CD4-positive, alpha-beta T cell treated with Interleukin-2 at 100 ng/mL for 4 hours (primary cell): ENCODE results near the gene FAM174B.

Experiments used
- DNase-seq: peaks from one replicate; pipeline ENCODE4 v3.0.0-alpha.2; 2020; ENCODE audit warnings: low spot score

FAM174B gene

DNA sequence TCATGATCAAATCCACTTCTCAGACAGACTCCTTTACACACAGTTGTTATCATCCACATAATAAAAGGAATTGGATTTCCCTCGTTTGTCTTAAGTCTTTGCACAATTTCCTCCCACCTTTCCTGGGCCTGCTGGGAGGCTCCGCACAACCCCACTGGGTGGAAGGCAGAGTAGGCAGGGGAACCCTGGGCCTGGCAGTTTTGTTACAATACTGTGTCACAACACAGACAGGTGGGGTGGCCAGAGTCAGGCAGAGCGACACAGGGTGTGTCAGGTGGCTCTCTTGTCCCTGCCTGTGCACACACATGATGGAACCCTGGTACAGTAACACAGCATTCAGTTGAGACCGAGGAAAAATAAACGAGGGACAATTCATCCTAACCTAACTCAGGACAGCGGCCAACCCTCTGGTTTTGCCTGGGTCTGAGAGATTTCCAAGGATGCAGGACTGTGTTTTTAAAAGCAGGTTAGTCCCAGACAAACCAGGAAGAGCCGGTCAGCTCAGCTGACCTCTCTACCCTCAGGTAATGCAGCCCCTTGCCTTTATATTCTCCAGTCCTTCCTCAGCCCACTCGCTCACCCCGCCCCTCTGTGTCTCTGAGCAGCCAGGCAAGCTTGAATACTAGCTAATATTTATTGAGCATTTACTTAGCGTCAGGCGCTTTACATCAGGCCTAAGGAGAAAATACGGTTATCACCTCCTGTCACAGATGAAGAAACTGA lies 8.8 kb upstream of the FAM174B start:
- DNase-seq = no peak

DNA sequence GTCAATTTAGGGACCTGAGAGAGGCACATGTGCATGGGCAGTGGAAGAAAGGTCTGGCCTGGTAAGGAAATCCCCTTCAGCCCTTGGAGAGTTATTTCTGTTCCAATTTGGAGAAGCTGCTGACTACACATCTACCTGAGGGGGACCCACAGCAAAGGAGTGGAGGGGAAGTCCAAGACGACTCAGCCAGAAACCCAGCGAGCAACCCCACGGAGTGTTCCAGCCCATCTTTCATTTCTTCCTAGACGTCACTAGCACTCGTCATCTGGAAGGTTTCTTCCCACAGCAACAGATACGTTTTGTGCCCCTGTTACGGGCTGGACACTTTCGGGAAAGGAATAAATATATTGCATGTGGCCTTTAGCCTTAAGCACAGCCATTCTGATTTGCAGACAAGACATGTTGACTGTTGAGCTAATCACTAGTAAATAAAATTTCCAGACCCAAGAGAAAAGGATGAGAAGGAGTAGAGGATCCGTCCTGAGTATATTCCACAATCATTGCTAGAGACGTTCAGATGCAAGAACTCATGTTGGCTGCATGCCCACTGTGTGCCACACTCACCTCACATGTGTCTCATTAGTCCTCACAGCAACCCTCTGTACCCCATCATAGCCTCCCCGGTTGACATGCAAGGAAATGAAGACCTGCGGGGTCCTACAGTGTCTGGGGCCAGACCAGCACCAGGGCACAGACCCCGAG lies 7.8 kb upstream of the FAM174B start:
- no peak for DNase-seq

DNA sequence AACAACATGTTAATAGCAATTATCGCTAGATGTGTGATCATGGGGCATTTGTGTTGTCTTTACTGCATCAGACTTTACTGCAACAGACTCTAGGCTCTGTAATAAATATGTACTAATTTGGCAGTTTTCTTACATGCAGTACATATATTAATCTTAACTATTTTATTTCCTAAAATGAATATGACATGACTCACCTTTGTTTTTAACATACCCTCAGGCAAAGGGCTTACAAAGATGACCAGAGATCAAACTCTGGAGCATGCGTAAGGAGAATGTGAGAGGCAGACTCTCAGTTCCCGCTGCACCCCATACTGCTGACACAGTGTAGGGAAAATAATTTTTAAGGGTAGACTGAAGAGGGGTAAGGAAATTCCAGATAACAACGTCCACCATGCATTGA lies 7.2 kb upstream of the FAM174B start:
- no peak for DNase-seq

DNA sequence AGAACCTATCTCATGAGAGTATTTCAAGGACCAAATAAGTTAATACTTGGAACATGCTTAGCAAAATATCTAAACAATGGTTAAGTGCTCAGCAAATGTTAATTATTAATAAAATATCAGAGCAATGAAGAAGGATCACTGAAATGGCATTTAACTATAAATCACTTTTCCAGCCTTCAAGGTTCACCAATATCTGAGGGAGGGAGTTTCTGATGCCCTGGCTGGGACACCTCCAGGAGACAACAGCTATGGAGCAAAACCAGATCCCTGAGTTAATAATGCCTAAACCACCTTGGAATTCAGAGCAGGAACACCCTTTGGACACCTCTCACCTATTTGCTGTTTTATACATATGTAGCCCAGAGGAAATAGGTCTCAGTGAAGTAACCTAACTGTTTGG lies 6.4 kb upstream of the FAM174B start:
- DNase-seq = no peak

GRCh38 chr15:92661069-92661468 lies 5.5 kb upstream of the FAM174B start:
- no peak for DNase-seq

DNA sequence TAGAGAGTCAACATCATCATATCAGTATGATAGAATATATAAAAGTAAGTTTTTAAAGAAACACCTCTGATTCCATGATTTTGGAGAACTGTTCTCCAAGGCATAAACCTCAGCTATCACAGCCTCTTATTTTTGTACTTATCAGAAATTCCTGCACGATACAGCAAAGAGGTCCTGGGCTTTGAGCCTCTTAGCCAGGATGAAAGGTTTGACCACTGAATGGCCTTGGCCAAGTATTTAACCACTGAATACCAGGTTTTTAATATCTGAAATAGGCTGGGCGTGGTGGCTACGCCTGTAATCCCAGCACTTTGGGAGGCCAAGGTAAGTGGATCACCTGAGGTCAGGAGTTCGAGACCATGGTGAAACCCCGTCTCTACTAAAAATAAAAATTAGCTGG lies 1.9 kb upstream of the FAM174B start:
- DNase-seq = no peak

DNA sequence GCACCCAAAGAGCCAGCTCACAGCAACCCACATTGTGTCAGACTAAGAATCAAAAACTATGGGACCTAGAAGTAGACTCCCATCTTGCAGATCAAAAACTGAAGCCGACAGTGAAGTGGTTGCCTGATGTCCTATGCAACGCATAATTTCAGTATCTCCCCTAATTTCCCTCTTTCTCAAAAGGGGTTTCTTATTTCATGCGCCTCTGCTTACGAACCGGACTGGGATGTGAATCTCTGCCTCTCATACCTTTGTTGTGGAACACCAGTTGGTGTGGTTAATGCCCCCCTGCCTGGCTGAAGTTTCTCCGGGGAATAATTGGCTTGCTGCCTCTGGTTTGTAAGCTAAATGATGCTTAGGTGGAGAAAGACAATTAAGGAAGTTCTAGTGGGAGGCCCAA lies 514 bp upstream of the FAM174B start:
- DNase-seq = no peak

DNA sequence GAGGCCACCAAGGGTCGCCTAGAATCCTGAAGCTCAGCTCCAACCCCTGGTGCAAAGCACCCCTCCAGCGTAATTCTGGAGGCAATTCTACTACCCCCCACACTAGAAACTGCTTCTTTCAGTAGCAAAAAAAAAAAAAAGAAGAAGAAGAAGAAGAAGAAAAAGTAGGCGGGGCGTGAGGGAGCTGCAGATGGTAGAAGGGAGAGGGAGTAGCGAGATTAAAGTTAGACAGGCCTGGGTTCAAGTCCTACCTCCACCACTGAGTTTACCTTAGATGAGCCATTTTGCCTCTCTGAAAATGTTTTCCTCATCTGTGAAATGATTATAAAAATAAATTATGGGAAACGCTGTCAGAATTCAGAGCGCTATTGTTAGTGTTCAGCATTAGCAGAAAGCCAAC lies 913 bp downstream of the FAM174B start:
- DNase-seq = no peak

DNA sequence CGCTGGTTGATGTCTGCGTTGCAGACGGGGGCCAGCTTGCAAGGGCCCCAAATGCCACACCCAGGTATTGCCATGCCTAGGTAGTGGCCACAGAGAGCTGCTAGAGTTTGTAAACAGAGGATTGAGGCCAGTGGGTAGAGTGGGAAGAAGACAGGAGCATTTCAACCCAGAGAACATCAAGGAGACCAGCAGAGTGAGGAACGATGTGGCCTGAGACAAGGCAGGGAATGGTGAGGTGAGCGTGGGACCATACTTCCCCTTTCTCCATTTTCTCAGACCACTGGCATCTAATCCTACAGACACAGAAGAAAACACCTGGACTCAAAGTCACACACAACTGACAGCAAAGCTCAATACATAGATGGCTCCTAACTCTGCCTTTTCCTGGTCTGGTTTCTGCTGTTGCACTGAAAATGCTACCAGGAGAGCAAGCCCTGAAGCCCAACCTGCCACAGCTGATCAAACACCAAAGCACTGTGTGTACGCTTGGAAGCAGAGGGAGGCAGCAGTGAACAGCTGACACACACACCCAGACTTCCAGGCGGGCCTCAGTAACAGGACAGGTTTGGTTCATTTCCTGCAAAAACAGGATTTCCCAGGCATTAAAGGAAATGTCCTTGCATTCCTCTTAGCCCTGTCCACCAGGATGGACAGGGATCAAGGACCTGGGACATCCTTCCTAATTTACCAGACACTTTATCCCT lies 1.6 kb downstream of the FAM174B start:
- no peak for DNase-seq

DNA sequence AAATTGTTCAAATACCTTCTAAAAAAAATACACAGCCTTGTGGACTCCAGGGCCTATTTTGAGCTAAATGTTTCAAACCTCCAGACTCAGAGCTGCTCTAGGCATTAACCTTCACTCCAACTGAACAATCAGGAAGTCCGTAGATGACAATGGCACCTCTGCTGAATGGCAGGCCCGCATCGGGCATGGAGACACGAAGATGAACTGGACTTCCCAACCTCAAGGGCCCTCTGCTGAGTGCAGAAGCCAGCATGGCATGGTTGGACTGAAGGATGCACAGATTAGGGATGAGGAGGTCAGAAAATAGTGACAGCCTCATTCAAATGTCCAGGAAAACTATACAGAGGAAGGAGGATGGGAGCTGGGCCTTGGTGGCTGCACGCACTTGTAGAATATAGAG lies 2.2 kb downstream of the FAM174B start:
- no peak for DNase-seq

DNA sequence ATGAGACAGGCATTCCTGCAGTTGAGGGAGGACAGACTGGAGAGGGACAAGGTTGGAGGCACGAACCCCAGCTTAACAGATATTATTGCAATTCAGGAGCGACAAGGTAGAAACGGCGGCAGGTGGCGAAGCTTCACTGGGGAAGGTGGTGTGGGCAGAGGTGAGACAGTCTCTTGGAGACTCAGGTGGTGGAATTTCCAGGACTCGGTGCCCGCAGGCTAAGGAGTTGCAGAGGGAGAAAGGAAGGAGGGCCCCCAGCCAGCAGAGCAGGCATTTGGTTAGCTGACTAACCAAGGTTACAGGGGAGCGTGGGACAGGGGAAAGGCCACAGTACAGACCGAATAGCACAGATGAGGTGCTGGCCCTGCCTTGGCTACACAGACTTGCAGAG lies 3.0 kb downstream of the FAM174B start:
- DNase-seq = no peak

GRCh38 chr15:92651877-92652575 lies 3.5 kb downstream of the FAM174B start:
- no peak for DNase-seq

DNA sequence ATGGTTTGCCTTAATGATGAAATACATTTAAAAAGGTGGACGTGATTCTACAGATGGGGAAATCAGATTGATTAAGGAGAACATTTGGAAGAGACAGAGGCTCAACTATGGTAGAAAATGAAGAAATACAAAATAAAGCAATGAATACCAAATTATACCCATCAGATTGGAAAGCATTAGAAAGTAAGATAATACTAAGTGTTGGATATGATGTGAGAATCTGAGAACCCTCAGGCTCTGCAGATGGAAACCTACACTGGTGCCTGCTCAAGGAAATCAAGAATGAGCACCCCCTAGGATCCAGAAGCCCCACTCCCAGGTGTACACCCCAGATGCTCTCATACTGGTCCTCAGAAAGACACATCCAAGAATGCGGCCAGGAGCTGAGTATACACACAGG lies 4.6 kb downstream of the FAM174B start:
- DNase-seq = no peak

- no peak for DNase-seq
Measured at GRCh38 chr15:92650256-92650655, 5.3 kb downstream of the FAM174B start.

- DNase-seq = no peak
Measured at GRCh38 chr15:92648190-92648875, 7.2 kb downstream of the FAM174B start.

DNA sequence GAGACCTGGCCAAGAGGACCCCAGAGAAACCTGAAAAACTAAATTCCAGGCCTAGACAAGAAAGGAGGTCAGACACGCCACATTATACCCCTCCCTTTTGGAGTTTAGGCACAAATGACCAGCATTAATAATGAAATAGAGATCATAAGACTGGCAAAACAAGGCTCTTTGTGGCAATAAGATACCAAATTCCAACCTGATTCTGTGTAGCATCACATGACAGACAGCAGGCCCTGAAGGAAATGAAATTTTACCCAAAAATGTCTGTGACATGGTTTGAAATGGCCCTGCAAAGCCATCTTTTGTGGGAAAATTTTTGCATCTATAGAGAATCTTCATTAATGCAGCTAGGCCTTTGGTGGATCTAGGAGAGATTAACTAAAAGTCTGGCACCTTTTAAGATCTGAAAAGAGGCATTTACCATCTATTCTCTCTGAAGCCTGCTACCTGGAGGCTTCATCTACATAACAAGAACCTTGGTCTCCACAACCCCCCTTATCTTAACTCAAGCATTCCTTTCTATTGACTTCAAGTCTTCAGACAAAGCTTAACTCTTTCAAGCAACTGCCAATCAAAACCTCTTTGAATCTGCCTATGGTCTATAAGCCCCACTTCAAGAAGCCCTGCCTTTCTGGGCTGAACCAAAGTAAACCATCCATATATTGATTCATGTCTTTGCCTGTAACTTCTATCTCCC lies 8.0 kb downstream of the FAM174B start:
- no peak for DNase-seq

GRCh38 chr15:92646216-92646615 lies 9.4 kb downstream of the FAM174B start:
- DNase-seq = no peak

DNA sequence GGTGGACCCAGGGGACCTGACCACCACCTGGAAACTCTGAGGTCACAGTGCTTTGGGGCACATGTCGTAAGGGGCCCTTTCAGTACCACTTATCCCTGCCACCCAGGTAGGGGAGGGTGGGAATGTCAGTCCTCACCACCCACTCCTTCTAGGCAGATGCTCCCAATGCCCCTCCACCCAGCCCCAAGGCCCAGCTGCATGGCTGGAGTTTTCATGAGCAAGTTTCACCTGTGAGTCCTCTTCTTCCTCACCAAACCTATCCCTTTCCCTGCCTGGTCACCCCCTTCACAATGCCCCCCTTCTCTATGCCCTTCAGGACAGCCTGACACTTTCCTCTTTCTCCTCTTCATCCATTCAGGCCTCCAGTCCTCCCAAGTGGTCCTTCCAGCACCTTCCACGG lies 9.8 kb downstream of the FAM174B start:
- DNase-seq = no peak

- no peak for DNase-seq
Measured at GRCh38 chr15:92645051-92645631, 10.4 kb downstream of the FAM174B start.

DNA sequence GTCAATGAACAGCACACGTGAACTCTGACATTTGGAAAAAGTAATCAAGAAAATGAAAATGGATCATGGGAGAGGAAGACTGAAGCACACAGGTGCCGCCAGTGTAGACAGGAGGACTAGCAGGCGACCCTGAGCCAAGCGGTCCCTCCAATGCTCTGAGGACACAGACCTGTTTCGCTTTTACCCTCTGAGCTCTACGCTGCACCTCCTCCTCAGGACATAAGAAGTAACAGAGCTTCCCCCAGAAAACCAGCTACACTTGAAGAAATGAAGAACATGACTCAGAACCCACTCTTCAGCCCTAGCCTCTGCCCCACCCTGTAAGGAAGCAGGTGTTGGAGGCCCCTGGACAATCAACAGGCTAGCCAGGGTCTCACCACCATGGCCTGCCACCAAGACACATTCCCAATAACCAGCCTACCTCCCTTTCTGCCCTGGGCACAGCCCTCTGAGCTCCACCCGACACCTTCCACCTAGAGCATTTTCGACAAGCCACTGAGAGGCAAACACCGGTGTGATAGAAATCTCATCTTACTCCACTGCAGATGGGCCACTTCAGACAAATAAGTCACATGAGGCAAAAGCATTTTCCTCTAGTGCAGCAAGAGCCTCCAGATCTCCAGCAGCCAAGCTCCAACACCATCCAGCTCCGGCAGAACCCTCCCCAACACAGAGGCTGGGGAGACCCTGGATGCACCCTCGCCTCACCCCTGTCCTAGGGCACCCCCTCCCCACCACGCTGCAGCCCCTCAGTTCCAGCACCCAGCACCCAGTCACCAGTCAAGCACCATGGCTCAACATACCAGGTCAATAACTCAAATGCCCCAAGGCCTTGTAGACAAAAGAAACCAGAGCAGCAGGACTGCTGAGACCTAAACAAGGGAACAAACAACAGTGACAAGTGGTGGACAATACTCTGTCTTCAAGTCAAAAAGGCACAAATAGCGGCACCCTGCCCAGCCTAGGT lies 11.4 kb downstream of the FAM174B start:
- no peak for DNase-seq
